ENCODE measurements around the gene TSHZ2.

The TSHZ2 gene

GRCh38 chr20:52972190-52972937 lies at the start of gene TSHZ2:
TSS of gene TSHZ2 (plus strand) at chr20:52972358. CDS start at chr20:52973294, 936 bp downstream.
- no peak for DNase-seq

- no peak for DNase-seq
Observed at GRCh38 chr20:52922436-52922835, 49.7 kb upstream of the TSHZ2 start.

GRCh38 chr20:52923123-52923937 lies 48.8 kb upstream of the TSHZ2 start:
- no peak for DNase-seq

- no peak for DNase-seq
Observed at GRCh38 chr20:52924411-52925271, 47.5 kb upstream of the TSHZ2 start.

GRCh38 chr20:52926505-52926904 lies 45.7 kb upstream of the TSHZ2 start:
- no peak for DNase-seq

- DNase-seq: no peak
Observed at GRCh38 chr20:52933867-52934266, 38.3 kb upstream of the TSHZ2 start.

GRCh38 chr20:52936351-52937340 lies 35.5 kb upstream of the TSHZ2 start:
- no peak for DNase-seq

GRCh38 chr20:52937591-52938100 lies 34.5 kb upstream of the TSHZ2 start:
- DNase-seq: no peak

GRCh38 chr20:52939141-52939540 lies 33.0 kb upstream of the TSHZ2 start:
- no peak for DNase-seq

- no peak for DNase-seq
Observed at GRCh38 chr20:52941808-52942207, 30.4 kb upstream of the TSHZ2 start.

GRCh38 chr20:52943185-52943841 lies 28.8 kb upstream of the TSHZ2 start:
- no peak for DNase-seq

- DNase-seq: no peak
Observed at GRCh38 chr20:52945268-52945667, 26.9 kb upstream of the TSHZ2 start.

- no peak for DNase-seq
Observed at GRCh38 chr20:52945862-52946522, 26.2 kb upstream of the TSHZ2 start.

GRCh38 chr20:52948491-52948890 lies 23.7 kb upstream of the TSHZ2 start:
- no peak for DNase-seq

GRCh38 chr20:52953020-52953419 lies 19.1 kb upstream of the TSHZ2 start:
- DNase-seq: no peak

- DNase-seq: no peak
Observed at GRCh38 chr20:52954849-52955248, 17.3 kb upstream of the TSHZ2 start.

- DNase-seq: no peak
Observed at GRCh38 chr20:52958211-52958610, 13.9 kb upstream of the TSHZ2 start.

GRCh38 chr20:52959125-52959524 lies 13.0 kb upstream of the TSHZ2 start:
- no peak for DNase-seq

- DNase-seq: no peak
Observed at GRCh38 chr20:52962183-52962582, 10.0 kb upstream of the TSHZ2 start.

GRCh38 chr20:52963131-52963530 lies 9.0 kb upstream of the TSHZ2 start:
- no peak for DNase-seq

GRCh38 chr20:52964131-52964530 lies 8.0 kb upstream of the TSHZ2 start:
- DNase-seq: no peak
